HG02763 (cell line): ENCODE measurements around the gene KDM1B.

ENCODE experiments used
- ATAC-seq: cut with Tn5 transposase; IDR thresholded peaks from one replicate; pipeline ENCODE4 v1.9.1; 2021; ENCODE audit warnings: mild to moderate bottlenecking, moderate library complexity; ENCODE audit not compliant: unreplicated experiment

The KDM1B gene

GRCh38 chr6:18155150-18155863, at the start of gene KDM1B:
Gene KDM1B, plus strand, starts transcription at chr6:18155422. Its CDS starts 4,474 bp downstream, at chr6:18159896.
- peak; percentile 88 for ATAC-seq

- no peak for ATAC-seq
Measured at GRCh38 chr6:18107061-18107460, 48.2 kb upstream of the KDM1B start.

- ATAC-seq = no peak
Measured at GRCh38 chr6:18110162-18110561, 45.1 kb upstream of the KDM1B start.

- no peak for ATAC-seq
Measured at GRCh38 chr6:18115356-18115755, 39.9 kb upstream of the KDM1B start.

- ATAC-seq = no peak
Measured at GRCh38 chr6:18117136-18117535, 38.1 kb upstream of the KDM1B start.

- no peak for ATAC-seq
Measured at GRCh38 chr6:18118330-18118729, 36.9 kb upstream of the KDM1B start.

- no peak for ATAC-seq
Measured at GRCh38 chr6:18119236-18119635, 36.0 kb upstream of the KDM1B start.

GRCh38 chr6:18121580-18122127, 33.6 kb upstream of the KDM1B start:
- no peak for ATAC-seq

- peak; percentile 99 for ATAC-seq
Measured at GRCh38 chr6:18122128-18123093, 32.8 kb upstream of the KDM1B start, which contains the start of gene NHLRC1. Gene NHLRC1, minus strand, starts transcription at chr6:18122677. Its CDS starts 71 bp downstream, at chr6:18122606.

GRCh38 chr6:18126121-18126520, 29.1 kb upstream of the KDM1B start:
- ATAC-seq = no peak

GRCh38 chr6:18132346-18132745, 22.9 kb upstream of the KDM1B start:
- no peak for ATAC-seq

- no peak for ATAC-seq
Measured at GRCh38 chr6:18135171-18135570, 20.1 kb upstream of the KDM1B start.

- no peak for ATAC-seq
Measured at GRCh38 chr6:18136260-18136659, 19.0 kb upstream of the KDM1B start.

- no peak for ATAC-seq
Measured at GRCh38 chr6:18138906-18139305, 16.3 kb upstream of the KDM1B start.

GRCh38 chr6:18139935-18140621, 15.1 kb upstream of the KDM1B start:
- no peak for ATAC-seq

GRCh38 chr6:18141805-18142590, 13.2 kb upstream of the KDM1B start:
- ATAC-seq = no peak

- ATAC-seq = no peak
Measured at GRCh38 chr6:18142591-18142861, 12.7 kb upstream of the KDM1B start.

GRCh38 chr6:18147160-18147559, 8.1 kb upstream of the KDM1B start:
- no peak for ATAC-seq

- ATAC-seq = no peak
Measured at GRCh38 chr6:18147616-18148015, 7.6 kb upstream of the KDM1B start.

GRCh38 chr6:18148304-18149025, 6.8 kb upstream of the KDM1B start:
- no peak for ATAC-seq
